GM19455 (cell line): Measurements from ENCODE around the gene C22orf31.
A peak's percentile ranks its signal among the peaks of the same experiment; 100 is the strongest.

ENCODE experiments used
- ATAC-seq: cut with Tn5 transposase; IDR thresholded peaks from one replicate; pipeline ENCODE4 v1.9.1; 2021; ENCODE audit not compliant: unreplicated experiment

Gene C22orf31

DNA sequence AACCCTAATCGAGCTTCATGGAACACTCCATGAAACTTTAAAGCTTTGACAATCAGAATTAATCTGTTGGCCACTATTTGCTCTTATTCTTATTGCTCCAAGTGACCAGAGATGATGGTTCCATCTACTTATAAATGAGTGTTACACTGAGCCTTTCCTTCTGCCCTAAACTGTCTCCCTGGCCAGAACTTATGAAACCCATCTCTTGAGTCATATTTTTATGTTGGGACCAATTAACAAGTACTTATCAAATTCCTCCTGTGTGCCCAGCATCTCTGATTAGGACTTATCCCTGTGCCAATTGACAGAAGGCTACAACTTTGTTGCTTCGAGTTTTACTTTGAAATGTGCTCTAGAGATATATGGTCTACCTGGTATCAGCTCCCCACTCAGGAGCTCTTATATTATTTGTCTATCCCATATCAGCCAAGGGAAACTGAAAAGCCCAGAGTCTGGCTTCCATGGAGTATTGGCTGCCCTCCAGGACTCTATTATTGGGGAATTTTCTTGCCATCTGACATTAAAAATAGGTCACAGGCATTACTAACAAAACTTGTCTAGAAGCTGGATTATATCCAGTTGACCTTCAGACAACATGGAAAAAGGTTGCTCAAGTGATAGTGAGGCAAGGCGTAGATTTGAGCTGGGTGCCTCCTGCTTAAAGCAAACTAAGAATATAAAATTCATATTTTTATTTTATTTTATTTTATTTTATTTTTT lies 20.0 kb upstream of the C22orf31 start:
- no peak for ATAC-seq

GRCh38 chr22:29080106-29080975 lies 18.7 kb upstream of the C22orf31 start:
- no peak for ATAC-seq

DNA sequence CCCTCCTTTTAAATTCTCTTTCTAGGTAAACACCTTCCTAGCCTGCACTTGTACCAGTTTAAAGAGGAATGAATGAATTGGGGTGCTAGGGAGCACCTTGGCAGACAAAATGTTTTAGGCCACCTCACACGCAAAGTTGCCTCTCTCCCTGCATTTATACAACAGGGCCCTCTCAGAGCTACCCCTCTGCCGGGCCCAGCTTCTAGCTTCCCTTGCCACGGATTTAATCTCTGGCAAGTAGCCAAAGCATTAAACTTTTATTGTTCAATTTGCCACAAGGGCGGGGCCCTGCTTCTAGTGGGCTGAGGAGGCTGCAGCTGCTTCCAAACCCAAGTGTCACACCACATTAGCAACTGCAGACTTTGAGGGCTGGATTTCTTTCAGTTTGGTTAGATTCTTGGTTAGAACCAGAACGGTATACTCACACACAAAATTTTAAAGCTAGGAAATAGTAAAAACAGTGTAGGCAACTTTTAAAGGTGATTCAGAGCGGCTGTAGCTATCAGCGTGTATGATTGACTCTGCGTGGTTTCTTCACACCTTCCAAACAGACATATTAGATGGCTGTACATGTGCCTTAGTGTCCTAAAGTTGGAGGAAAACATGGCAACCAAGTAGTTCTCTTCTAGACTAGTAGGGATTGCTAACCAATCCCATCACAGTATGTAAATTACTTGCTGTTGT lies 17.7 kb upstream of the C22orf31 start:
- ATAC-seq: no peak

DNA sequence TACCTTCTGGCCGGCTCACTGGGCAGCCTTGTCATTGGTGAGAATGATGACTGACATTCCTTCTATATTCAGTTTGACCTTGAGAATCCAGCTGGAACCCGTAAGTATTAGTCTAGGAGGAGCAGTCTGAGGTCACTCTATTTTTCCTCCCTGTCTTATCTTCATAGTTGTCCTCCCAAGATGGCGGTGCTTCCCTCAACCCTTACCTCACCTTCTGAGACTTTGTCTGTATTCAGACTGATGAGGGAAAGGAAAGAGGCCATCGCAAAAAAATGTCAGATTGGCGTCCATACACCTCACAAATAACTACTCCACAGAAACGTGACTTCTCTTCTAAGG lies 17.2 kb upstream of the C22orf31 start:
- ATAC-seq: no peak

GRCh38 chr22:29078036-29078868 lies 16.6 kb upstream of the C22orf31 start:
- no peak for ATAC-seq

- no peak for ATAC-seq
These were observed 12.7 kb upstream of the C22orf31 start for GRCh38 chr22:29074276-29074772.

DNA sequence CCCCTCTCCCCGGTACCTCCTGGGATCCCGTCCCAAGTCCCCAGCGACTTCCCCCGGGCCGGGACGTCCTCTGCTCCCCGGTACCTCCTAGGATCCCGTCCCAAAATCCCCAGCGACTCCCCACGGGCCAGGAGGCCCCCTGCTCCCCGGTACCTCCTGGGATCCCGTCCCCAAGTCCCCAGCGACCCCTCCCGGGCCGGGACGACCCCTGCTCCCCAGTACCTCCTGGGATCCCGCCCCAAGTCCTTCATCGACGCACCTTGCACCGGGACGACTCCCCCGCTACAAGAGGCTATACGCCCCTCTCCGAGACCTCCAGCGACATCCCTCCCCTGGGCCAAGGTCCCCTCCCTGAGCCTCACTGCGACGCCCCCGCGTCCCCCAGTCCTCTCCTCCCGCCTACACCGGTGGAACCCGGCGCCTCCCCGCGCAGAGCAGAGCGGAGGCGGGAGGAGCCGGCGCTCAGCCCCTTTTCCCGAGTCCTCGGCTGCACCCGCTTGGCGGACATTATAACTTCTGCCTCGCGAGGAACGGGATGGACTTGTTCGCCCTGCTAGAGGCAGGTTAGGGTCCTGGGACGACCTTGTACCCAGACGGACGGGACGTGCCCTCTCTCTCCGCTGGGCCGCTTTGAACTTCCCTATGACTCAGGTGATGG lies 12.1 kb upstream of the C22orf31 start:
- ATAC-seq: no peak

DNA sequence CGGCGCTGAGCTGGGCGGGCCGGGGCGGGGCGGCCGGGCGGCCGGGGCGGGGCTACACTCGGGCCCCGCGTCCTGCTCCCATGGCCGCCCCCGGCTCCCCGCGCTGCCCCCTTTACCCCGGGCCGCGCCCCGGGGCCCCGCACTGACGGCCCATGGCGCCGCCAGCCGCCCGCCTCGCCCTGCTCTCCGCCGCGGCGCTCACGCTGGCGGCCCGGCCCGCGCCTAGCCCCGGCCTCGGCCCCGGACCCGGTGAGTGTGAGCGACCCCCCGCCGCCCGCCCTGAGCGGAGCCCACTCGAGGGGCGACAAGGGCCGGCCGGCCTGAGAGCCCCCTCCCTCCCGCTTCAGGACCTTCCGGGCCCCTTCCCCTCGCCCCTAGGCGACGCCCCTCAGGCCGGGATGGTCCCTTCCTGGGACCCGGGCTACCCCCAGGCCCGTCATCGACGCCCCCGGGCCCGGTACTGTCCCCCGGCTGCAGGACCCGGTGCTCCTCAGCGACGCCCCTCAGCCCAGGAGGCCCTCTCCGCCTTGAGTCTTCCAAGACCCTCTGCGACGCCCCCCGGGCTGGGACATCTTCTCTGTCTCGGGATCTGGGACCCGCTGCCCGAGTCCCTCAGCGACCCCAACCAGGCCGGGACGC lies 11.5 kb upstream of the C22orf31 start, which contains the start of gene KREMEN1:
KREMEN1 (plus strand) TSS at position 57 of the 639 bp plus-strand sequence; CDS start at position 153, 96 bp downstream.
- ATAC-seq: no peak

DNA sequence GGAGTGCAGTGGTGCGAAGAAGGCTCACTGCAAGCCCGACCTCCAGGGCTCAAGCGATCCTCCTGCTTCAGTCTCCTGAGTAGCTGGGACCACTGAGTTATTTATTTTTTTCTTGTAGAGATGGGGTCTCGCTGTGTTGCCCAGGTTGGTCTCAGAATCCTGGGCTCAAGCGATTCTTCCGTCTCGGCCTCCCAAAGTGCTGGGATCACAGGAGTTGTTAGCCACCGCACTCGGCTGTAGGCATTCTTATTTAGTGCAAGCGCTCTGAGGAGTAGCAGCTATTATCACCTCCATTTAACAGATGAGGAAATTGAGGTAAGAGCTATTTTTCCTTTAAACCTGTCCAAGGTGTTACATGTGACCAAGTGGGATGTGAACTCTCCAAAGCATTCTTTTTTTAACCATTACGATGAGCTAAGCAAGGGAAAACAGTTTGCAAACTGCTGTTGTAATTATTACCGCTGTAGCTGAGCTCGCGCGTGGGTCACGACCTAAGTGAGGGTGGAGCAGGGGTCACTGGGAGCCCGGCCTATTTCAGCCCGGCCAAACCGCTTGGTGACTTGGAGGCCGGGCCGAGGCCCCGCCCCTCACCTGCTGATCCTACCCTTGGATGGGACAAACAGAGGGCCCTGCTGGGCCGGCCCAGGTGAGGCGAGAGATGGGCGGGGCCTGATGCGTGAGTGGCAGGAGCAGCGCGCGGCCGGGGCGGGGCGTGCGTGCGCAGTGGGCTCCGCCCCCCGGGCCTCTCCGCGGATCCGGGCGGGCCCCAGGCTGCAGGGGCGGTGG lies 10.8 kb upstream of the C22orf31 start:
- ATAC-seq: peak; percentile 81

DNA sequence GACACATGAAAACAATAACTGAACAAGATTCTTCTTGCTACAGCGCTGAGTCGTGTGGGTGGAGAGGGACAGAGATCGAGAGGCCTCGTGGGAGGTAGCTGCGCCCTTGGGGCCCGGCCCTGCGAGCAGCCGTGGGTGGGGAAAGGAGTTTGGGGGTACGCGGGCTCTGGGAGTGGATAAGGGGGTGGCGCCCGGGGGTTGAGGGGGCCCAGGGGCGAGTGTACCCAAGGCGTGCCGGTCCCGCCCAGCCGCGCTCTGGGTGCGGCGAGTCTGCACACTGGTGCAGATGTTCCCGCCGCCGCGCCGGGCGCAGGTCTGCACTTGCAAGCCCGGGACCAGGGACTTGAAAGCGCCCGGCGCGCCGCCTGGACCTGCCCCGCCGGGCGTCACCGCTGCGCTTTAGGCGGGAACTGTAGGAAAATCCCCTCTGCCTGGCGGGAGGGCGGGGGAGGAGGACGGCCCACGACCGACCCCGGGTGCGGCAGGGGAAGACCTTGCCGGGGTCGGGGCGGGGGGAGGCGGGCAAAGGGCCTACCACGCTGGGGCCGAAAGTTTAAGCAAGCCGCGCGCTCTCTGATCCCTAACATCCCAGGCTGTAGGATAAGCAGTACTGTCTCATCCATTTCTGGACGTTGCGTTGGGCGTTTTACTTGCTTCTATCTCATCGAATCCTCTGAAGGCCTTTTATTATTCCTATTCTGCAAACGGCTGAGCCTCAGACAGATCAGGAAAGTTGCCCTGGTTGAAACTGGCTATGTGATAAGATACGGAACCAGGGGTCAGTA lies 9.8 kb upstream of the C22orf31 start:
- no peak for ATAC-seq

- ATAC-seq: no peak
These were observed 8.9 kb upstream of the C22orf31 start for GRCh38 chr22:29070490-29070889.

GRCh38 chr22:29069463-29069862 lies 7.8 kb upstream of the C22orf31 start:
- ATAC-seq: no peak

GRCh38 chr22:29065468-29066190 lies 4.0 kb upstream of the C22orf31 start:
- ATAC-seq: no peak

- no peak for ATAC-seq
These were observed 723 bp upstream of the C22orf31 start for GRCh38 chr22:29062286-29062821.

DNA sequence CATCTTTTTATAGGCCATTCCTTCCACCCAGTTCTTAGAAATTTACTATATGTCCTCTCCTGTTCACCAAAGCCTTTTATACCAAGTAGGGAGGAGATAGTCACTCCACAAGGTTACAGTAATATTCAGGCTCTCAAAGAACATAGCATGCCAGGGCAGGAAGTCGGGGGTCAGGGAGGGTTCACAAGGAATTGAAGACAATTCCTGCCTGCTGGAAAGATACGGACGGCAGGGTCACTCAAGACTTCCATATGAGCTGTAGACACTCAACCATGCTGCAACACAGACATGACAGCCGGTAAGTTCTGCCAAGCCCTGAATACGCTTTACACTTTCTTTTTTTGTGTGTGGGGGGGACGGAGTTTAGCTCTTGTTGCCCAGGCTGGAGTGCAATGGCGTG lies 700 bp downstream of the C22orf31 start:
- ATAC-seq: no peak

DNA sequence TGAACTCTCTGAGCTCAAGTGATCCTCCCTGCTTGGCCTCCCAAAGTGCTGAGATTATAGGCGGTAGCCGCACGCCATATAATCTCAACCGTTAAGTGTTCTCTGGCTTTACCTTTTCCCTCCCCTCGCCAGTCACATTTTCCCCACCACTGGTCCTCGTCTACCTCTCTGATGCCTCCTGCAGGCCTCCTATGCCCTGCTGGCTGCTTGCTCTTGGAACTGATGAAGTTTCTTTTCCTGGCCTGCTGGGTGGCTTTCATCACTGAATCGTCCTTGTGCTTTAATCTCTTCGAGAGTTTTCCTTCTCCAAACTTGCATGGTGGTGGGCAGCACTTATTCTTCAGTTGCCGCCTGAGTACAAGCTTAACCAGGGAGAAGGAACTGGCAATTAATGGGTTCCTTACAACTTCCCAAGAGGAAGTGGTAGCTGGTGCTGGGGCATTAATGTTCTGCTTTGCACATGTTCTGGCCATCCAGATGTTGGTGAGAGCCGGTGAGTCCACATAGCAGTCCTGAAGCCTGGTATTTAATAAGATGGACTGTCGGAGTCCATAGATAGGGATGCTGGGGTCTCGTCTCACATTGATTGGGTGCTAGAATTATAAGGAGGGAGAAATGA lies 1.3 kb downstream of the C22orf31 start:
- ATAC-seq: no peak

- no peak for ATAC-seq
These were observed 5.2 kb downstream of the C22orf31 start for GRCh38 chr22:29056472-29056871.
